ENCODE measurements around the gene KDM5B.
"Not testable (repeated sequence)": the region's sequence is repeated elsewhere in the genome, so short reads cannot be mapped to it uniquely, and the experiment has no call there.

KDM5B gene

GRCh38 chr1:202791077-202791747, 17.0 kb downstream of the KDM5B start:
- DNase-seq: no peak

- DNase-seq: no peak
Observed at GRCh38 chr1:202788800-202789199, 19.4 kb downstream of the KDM5B start.

GRCh38 chr1:202786804-202787203, 21.4 kb downstream of the KDM5B start:
- DNase-seq: no peak

DNA sequence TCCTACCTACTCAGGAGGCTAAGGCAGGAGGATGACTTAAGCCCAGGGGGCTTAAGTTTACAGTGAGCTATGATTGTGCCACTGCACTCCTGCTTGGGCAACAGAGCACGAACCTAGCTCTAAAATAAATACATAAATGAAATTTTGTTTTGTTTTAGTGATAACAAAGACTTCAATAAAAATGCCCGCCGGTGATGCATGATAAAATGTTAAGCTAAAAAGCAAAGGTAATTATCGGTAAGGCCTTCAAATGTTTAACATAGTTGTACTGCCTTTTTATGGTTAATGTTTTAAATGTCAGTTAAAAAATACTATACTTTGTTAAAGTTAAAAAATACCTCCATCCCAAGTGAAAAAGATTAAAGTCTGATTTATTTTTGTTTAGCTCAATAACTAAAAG, 27.0 kb downstream of the KDM5B start:
- no peak for DNase-seq

DNA sequence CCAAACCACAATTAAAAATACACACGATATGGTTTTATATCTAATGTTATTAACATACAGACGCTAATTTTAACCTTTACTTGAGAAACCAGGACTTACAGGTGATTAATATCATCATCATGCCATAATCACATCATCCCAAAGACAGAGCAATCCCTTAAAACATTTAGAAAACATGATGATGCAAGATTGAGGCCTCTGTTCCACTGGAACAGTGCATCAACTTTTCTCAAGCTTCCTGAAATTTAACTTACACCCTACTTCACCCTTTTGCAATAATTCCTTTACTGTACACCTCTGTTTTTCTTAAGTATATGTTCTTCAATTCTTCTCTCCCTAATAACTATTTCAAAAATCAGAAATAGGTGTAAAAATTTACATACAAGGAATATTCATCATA, 38.1 kb downstream of the KDM5B start:
- no peak for DNase-seq

DNA sequence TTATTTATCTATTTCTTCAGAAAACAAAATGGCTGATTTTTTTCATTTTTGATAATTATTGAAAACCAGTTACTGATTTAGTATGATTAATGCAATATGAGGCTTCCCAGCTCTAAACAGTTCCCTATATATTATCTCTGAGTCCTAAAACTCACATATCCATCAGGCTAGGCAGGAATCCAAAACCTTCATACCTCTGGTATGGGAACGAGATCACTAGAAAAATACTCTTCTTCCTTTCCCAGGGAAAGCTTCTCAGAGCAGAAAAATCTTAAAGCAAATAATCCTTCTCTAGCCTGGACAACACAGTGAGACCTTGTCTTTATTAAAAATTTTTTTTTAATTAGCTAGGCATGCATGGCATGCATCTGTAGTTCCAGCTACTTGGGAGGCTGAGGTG, 42.5 kb downstream of the KDM5B start:
- no peak for DNase-seq

GRCh38 chr1:202762019-202762418, 46.2 kb downstream of the KDM5B start:
- DNase-seq: no peak

- DNase-seq: no peak
Observed at GRCh38 chr1:202760589-202760988, 47.6 kb downstream of the KDM5B start.

DNA sequence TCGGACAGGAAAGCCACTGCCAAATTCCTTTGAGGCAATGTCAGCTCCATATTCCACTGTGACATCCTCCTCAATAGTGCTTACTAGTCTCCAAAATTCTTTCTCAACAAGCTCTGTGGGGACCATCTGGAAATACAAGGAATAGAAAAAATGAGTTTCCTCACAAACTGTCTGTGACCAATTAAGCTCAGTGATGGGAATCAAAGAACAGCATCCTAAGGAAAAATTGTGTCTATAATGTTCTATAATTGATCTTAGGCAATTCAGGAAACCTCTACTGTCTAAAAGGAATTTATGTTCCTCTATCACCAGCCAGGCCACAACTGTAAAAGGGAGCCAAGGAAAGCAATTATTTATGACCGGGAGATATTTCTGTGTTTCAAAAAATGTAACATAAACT, 51.8 kb downstream of the KDM5B start:
- no peak for DNase-seq

GRCh38 chr1:202754293-202754692, 53.9 kb downstream of the KDM5B start:
- no peak for DNase-seq

DNA sequence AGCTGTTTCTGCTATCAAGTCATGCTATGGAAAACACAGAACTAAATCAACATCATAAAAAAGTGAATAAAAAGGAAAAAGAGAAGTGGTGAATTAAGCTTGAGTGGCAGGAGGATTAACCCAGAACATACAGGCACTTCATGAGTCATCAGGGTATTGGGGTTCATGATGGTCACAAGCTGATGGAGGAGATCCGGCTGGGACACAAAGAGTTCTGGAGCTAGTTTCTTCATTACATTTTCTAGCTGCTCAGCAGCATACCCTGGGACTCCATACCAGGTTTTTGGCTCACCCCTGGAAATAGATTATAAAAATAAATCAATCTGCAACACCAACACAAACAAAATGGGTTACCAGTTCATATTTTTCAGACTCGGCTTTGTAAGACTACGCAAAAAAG, 55.4 kb downstream of the KDM5B start:
- DNase-seq: no peak

GRCh38 chr1:202750761-202751160, 57.5 kb downstream of the KDM5B start:
- no peak for DNase-seq

DNA sequence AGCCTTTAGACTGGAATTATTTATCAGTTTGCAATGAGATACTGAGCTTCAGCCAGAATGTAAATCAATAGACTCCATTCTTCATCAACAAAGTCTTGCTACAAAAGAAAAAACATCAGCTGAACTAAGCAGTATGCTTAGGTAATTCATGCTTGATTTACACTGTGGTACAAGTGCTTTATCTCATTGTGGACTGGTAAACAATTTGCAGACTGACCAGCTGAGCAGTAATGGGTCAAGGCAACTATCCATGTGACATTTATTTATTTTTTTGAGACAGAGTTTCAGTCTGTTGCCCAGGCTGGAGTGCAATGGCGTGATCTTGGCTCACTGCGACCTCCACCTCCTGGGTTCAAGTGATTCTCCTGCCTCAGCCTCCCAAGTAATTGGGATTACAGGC, 58.2 kb downstream of the KDM5B start:
- no peak for DNase-seq

GRCh38 chr1:202745323-202745888, 62.8 kb downstream of the KDM5B start:
- no peak for DNase-seq

- not testable (repeated sequence) for DNase-seq
Observed at GRCh38 chr1:202744770-202745169, 63.5 kb downstream of the KDM5B start.

DNA sequence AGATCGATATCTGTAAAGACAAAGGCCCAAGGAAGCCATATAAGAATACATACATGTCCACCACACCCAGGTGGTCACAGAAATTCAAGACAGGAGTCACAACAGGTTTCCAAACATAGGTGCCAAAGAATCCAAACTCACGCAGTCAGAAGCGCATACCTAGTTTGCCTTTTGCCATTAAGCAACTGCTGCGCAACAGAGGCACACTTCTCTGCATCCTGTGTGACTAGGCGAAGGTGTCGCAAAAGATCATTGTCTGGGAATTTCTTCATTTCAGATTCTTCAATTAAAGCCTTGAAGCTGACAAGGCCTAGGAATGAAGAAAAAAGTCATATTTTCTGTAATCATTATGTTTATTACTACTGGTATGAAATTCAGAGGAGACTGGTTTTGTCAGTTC, 65.7 kb downstream of the KDM5B start:
- no peak for DNase-seq

DNA sequence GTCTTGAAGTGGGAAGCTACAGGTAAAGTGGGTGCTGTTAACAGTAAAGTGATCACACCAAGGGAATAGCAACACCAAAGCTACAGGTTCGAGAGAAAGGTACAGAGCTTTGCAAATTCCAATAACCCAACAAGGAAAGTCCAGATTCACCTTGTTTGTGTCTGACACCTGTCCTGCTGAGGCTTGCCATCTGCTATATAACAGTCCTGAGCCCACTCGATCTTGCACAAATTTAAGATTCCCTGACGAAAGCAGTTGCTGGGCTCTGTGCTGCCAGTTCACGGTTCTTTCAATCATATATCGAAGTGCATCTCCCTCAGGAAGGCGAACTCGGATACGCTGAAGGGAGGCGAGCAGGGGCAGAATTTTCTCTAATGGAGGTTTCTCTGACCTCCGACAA, 75.0 kb downstream of the KDM5B start:
- DNase-seq: no peak

DNA sequence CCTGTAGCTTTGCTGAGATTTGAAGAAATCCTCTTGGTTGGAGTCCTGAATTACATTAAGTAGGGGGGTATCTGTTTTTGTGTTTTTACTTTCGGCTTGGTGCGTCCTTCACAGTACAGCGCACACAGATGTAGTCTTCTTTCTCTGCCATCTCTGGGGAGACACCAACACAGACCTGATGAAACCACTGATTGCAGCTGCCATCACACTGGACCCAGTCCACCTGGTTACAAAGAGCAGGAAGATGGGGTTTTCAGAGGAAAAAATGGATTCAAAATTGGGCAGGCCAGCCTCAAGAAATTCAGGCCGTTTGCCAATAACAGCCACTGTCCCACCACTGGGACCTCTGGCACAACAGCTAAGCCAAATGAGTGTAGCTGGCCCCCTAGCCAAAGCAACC, 79.3 kb downstream of the KDM5B start:
- no peak for DNase-seq

DNA sequence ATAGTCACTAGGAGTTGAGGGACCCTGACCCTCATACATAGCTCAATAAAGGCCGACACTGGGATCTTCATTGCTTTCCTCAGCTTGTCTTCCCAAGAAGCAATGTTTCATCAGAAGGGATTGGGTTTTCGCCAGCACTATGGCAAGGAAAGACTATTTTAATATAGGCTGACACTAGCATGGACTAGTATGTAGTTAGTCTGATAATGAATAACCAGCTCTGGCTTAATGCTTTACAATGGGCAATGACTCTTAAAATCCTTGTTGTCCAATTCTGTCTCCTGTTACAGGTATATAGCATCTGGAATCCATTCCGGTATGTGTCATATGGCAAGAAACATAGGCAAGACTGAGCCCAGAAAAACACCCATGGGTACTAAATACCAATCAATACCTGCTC, 82.7 kb downstream of the KDM5B start:
- DNase-seq: no peak

DNA sequence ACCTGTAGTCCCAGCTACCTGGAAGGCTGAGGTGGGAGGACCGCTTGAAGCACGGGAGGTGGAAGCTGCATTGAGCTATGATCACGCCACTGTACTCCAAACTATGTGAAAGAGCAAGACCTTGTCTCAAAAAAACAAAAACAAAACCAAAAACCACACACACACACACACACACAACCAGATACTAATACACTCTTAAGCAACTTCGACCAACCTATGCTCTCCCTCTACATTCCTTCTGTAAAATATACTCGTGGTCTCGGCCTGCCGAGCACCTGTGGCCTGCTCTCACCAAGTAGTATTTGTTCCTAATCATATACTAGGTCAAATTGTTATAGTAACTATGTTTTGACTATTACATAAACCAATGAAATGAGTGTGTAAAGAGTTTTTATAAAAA, 84.5 kb downstream of the KDM5B start:
- no peak for DNase-seq

- DNase-seq: peak; percentile 43
Observed at GRCh38 chr1:202723046-202723445, 85.2 kb downstream of the KDM5B start.

- no peak for DNase-seq
Observed at GRCh38 chr1:202716654-202717053, 91.6 kb downstream of the KDM5B start.

DNA sequence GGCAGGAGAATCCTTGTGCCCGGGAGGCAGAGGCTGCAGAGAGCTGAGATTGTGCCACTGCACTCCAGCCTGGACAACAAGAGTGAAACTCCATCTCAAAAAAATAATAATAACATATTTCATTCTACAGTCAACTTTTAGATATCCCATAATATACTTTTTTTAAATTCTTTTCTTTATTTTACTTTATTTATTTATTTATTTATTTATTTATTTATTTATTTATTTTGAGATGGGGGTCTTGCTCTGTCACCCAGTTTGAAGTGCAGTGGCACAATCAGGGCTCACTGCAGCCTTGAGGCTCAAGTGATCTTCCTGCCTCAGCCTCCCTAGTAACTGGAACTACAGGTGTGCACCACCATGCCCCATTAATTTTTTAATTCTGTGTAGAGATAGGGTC, 94.0 kb downstream of the KDM5B start:
- DNase-seq: not testable (repeated sequence)

DNA sequence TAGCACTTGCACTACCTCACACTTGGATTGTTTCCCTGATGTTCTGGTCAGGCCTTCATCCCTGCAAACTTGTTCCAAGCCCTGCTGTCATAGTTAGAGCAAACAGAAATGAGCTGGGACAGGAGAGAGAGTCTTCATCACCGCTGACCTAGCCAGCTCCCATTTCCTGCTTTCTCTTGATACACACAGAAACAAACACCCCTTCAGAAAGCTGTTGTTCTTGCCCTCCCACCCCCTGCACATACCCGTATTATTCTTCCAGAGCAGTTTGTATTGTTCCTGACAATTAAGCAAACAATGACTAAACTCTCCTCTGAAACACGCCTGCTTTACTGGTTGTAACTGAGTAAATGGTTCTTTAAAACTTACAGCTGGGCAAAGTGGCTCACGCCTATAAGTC, 95.1 kb downstream of the KDM5B start:
- DNase-seq: no peak

DNA sequence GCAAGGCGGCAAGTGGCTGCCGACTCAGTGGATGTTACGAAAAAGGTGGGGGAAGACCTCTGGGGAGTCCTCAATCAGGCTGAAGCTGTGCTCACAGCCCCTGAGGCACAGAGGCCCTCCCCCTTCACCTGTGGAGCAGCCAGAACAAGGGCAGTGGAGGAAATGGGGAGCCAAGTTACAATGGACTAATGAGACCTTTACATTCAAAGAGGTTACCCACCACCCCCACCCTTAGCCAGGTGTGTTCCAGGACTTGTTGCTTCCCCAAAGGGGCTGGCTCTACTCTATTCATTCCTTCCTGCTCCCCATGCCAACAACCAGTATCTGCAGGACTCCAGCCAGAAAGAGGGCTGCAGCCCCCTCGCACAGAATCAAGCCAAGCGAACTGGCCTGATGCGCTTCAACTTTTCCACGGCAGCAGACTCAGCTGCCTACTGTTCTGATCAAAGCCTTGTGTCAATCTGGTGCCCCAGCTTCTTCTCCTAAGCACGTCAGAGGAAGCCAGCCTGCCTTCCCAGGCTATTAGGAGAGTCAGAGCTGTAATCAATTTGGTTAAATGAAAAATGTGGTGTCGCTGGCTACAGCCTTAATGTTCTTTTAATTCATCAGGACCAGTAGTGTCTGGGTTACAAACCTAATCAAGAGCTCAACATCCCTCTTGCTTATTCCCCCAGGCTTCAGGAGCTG, 96.1 kb downstream of the KDM5B start:
- DNase-seq: peak; percentile 26

Measured in NCI-H82 (cell line).